Endothelial cell (in vitro differentiated cells): ENCODE data around the gene HAUS8. TPM values are rescaled to one million over a fixed set of nuclear protein-coding genes. Genes with fewer than 3 reads are reported as not detected.

ENCODE experiments used
- DNase-seq: peaks from one replicate; pipeline ENCODE4 v3.0.0; 2021; ENCODE audit warnings: low spot score
- H3K27ac Mint-ChIP-seq: one replicate; pipeline ENCODE4 v1.8.0; 2021; ENCODE audit warnings: mixed read lengths, inconsistent platforms; ENCODE audit not compliant: unreplicated experiment
- H3K27me3 Mint-ChIP-seq: one replicate; pipeline ENCODE4 v1.8.0; 2021; ENCODE audit warnings: mild to moderate bottlenecking, moderate library complexity, mixed read lengths, inconsistent platforms; ENCODE audit not compliant: unreplicated experiment
- H3K36me3 Mint-ChIP-seq: one replicate; pipeline ENCODE4 v1.8.0; 2021; ENCODE audit warnings: mild to moderate bottlenecking, low read depth, mixed read lengths, inconsistent platforms; ENCODE audit not compliant: unreplicated experiment
- H3K4me1 Mint-ChIP-seq: one replicate; pipeline ENCODE4 v1.8.0; 2021; ENCODE audit warnings: mild to moderate bottlenecking, mixed read lengths, inconsistent platforms; ENCODE audit not compliant: unreplicated experiment
- H3K4me3 Mint-ChIP-seq: one replicate; pipeline ENCODE4 v1.8.0; 2021; ENCODE audit warnings: mild to moderate bottlenecking, mixed read lengths, inconsistent platforms; ENCODE audit not compliant: unreplicated experiment
- H3K9me3 Mint-ChIP-seq: one replicate; pipeline ENCODE4 v1.8.0; 2021; ENCODE audit warnings: mixed read lengths, inconsistent platforms; ENCODE audit not compliant: unreplicated experiment
- total RNA-seq: library from RNA; stranded (reverse); fragmentation: NEBNext Ultra II Directional; extraction: Animal tissue kit (Norgen Biotek cat#: 25700); gene quantifications from one replicate; pipeline ENCODE4 v1.2.1, GENCODE V29; 2021; ENCODE audit not compliant: unreplicated experiment
- TF ChIP-seq, protein P1 (sequence below): fragments of 200-600 bp; sonication (generic); IDR thresholded peaks from one replicate; pipeline ENCODE4 v1.5.0; 2021; ENCODE audit warnings: antibody characterized with exemption; ENCODE audit not compliant: unreplicated experiment

Gene HAUS8
- total RNA-seq, 1 donor from 2014 or later = 6.9 TPM

- peaks cover 1% of the 10 kb centered on the region for H3K27me3 Mint-ChIP-seq
- no peak overlapping the region for H3K27ac Mint-ChIP-seq
- H3K4me3 Mint-ChIP-seq = no peak overlapping the region
These were observed 13.3 kb upstream of the HAUS8 start for GRCh38 chr19:17088552-17088951.

GRCh38 chr19:17086834-17087233 is 11.6 kb upstream of the HAUS8 start:
- H3K9me3 Mint-ChIP-seq = no peaks in the 10 kb centered on the region
- H3K27me3 Mint-ChIP-seq = peaks cover 1% of the 10 kb centered on the region
- peaks cover 9% of the 10 kb centered on the region for H3K4me1 Mint-ChIP-seq
- H3K27ac Mint-ChIP-seq = no peak overlapping the region
- no peak for DNase-seq
- peak overlapping the region; percentile 35 for H3K4me3 Mint-ChIP-seq
- TF ChIP-seq, protein P1, sequence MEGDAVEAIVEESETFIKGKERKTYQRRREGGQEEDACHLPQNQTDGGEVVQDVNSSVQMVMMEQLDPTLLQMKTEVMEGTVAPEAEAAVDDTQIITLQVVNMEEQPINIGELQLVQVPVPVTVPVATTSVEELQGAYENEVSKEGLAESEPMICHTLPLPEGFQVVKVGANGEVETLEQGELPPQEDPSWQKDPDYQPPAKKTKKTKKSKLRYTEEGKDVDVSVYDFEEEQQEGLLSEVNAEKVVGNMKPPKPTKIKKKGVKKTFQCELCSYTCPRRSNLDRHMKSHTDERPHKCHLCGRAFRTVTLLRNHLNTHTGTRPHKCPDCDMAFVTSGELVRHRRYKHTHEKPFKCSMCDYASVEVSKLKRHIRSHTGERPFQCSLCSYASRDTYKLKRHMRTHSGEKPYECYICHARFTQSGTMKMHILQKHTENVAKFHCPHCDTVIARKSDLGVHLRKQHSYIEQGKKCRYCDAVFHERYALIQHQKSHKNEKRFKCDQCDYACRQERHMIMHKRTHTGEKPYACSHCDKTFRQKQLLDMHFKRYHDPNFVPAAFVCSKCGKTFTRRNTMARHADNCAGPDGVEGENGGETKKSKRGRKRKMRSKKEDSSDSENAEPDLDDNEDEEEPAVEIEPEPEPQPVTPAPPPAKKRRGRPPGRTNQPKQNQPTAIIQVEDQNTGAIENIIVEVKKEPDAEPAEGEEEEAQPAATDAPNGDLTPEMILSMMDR = no peak
- H3K36me3 Mint-ChIP-seq = peaks cover 13% of the 10 kb centered on the region

More at GRCh38 chr19:17088552-17088951, 13.3 kb upstream of the HAUS8 start:
- TF ChIP-seq, protein P1 = no peak
- peaks cover 9% of the 10 kb centered on the region for H3K4me1 Mint-ChIP-seq
- H3K36me3 Mint-ChIP-seq = peaks cover 13% of the 10 kb centered on the region
- no peaks in the 10 kb centered on the region for H3K9me3 Mint-ChIP-seq
- no peak for DNase-seq

DNA sequence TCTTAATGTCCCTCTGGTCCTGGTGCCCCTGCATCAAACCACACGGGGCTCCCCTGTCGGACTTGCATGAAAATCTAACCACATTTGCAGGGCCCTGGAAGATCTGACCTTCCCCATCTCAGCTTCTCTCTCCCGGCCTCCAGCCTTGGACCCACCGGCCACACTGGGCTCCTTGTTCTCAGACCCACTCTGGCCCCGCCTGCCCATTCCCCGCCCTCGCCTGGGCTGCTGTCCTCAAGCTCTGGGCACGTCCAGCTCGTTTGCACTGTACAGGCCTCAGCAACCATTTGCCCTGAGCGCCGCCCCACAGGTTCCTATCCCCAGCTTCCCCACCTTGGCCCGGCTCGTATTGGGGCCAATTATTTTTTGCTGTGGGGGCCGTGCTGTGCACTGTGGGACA is 10.9 kb upstream of the HAUS8 start:
- Mint-ChIP-seq H3K4me1 (peaks cover 9% of the 10 kb centered on the region), H3K27ac (no peak overlapping the region), H3K4me3 (no peak overlapping the region), H3K9me3 (no peaks in the 10 kb centered on the region), H3K36me3 (peaks cover 13% of the 10 kb centered on the region), H3K27me3 (peaks cover 1% of the 10 kb centered on the region)
- DNase-seq = no peak
- TF ChIP-seq, protein P1 = no peak

- Mint-ChIP-seq H3K27ac (no peak overlapping the region), H3K4me1 (peaks cover 8% of the 10 kb centered on the region), H3K27me3 (no peaks in the 10 kb centered on the region), H3K4me3 (no peak overlapping the region), H3K9me3 (no peaks in the 10 kb centered on the region), H3K36me3 (peaks cover 6% of the 10 kb centered on the region)
- no peak for DNase-seq
- TF ChIP-seq, protein P1 = no peak
These were observed 6.7 kb upstream of the HAUS8 start for GRCh38 chr19:17081672-17082630.

DNA sequence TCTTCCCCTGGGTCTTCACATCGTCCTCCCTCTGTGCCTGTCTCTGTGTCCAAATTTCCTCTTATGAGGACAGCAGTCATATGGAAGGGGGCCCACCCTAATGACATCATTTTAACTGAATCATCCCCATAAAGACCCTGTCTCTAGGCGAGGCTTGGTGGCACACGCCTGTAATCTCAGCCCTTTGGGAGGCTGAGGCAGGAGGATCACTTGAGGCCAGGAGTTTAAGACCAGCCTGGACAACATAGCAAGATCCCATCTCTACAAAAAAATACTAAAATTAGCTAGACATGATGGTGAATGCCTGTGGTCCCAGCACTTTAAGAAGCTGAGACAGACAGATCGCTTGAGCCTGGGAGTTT is 5.2 kb upstream of the HAUS8 start:
- no peaks in the 10 kb centered on the region for H3K27me3 Mint-ChIP-seq
- H3K9me3 Mint-ChIP-seq = no peaks in the 10 kb centered on the region
- no peak overlapping the region for H3K4me3 Mint-ChIP-seq
- no peak for DNase-seq
- H3K36me3 Mint-ChIP-seq = peaks cover 4% of the 10 kb centered on the region
- H3K4me1 Mint-ChIP-seq = peaks cover 17% of the 10 kb centered on the region
- TF ChIP-seq, protein P1 = no peak
- no peak overlapping the region for H3K27ac Mint-ChIP-seq
